Neural crest cell (in vitro differentiated cells): Measurements from ENCODE around the gene TCF19. TPM values are rescaled to one million over a fixed set of nuclear protein-coding genes. Genes with fewer than 3 reads are reported as not detected.
"Not testable (repeated sequence)": the region's sequence is repeated elsewhere in the genome, so short reads cannot be mapped to it uniquely, and the experiment has no call there.

Experiments
- DNase-seq: peaks from one replicate; pipeline ENCODE4 v3.0.0; 2021; ENCODE audit warnings: low read depth, mixed read lengths, low spot score
- H3K27ac Mint-ChIP-seq: one replicate; pipeline ENCODE4 v1.8.0; 2021; ENCODE audit warnings: mild to moderate bottlenecking, mixed read lengths; ENCODE audit not compliant: unreplicated experiment
- H3K27me3 Mint-ChIP-seq: 2 replicates; pipeline ENCODE4 v1.8.0; 2021; ENCODE audit warnings: low read depth, mild to moderate bottlenecking, mixed read lengths
- H3K36me3 Mint-ChIP-seq: 2 replicates; pipeline ENCODE4 v1.8.0; 2021; ENCODE audit warnings: low read depth, mild to moderate bottlenecking, mixed read lengths
- H3K4me1 Mint-ChIP-seq: 2 replicates; pipeline ENCODE4 v1.8.0; 2021; ENCODE audit warnings: mixed read lengths
- H3K4me3 Mint-ChIP-seq: one replicate; pipeline ENCODE4 v1.8.0; 2021; ENCODE audit warnings: mild to moderate bottlenecking, mixed read lengths
- H3K9me3 Mint-ChIP-seq: 2 replicates; pipeline ENCODE4 v1.8.0; 2021; ENCODE audit warnings: mixed read lengths
- total RNA-seq: library from RNA; stranded (reverse); gene quantifications from 2 replicates; pipeline ENCODE4 v1.2.1, GENCODE V29; 2021
- TF ChIP-seq, protein P1 (sequence below): fragments of 200-600 bp; sonication (generic); conservative IDR thresholded peaks from 2 replicates; pipeline ENCODE4 v1.5.0; 2021; ENCODE audit warnings: antibody characterized with exemption, mild to moderate bottlenecking

TCF19 gene
- total RNA-seq, 1 donor from 2014 or later: 21.7 TPM

DNA sequence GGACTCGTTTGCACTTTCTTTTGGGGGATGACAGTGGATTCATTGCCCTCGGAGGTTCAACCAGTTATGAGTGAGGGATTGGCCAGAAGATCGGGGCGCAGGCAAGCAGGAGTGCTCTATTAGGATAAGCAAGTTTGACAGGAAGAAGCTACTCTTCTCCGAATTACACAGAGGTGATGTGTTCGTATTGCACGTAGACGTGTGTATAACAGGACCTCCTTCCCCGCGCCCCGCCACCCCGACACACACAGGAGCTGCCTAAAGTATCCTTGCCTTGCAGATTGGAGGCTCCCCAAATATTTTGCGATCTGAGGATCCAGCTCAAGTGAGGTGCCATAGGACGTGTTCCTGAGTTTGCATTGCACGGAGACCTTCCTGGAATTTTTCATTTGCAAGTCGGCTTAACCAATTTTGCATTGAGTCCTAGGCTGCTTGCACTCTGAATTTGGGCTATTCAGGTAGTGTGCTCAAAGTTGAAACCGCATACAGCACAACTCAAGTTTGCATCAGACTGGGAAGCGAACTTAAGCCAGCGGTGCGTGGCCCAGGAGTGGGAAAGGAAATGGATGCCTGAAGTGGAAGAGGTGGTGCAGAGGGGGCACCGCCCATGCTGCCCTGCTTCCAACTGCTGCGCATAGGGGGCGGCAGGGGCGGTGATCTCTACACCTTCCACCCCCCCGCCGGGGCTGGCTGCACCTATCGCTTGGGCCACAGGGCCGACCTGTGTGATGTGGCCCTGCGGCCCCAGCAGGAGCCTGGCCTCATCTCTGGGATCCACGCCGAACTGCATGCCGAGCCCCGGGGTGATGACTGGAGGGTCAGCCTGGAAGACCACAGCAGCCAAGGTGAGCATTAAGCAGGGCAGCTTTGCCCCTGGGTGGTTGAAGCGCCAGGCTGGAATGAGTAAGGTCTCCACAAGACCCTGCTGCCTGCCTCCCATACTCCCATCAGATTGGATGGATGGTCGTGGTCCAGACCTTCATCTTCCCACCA, 770 bp downstream of the TCF19 start:
- TF ChIP-seq, protein P1, sequence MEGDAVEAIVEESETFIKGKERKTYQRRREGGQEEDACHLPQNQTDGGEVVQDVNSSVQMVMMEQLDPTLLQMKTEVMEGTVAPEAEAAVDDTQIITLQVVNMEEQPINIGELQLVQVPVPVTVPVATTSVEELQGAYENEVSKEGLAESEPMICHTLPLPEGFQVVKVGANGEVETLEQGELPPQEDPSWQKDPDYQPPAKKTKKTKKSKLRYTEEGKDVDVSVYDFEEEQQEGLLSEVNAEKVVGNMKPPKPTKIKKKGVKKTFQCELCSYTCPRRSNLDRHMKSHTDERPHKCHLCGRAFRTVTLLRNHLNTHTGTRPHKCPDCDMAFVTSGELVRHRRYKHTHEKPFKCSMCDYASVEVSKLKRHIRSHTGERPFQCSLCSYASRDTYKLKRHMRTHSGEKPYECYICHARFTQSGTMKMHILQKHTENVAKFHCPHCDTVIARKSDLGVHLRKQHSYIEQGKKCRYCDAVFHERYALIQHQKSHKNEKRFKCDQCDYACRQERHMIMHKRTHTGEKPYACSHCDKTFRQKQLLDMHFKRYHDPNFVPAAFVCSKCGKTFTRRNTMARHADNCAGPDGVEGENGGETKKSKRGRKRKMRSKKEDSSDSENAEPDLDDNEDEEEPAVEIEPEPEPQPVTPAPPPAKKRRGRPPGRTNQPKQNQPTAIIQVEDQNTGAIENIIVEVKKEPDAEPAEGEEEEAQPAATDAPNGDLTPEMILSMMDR: no peak
- H3K4me3 Mint-ChIP-seq: peak overlapping the region; percentile 92
- no peaks in the 10 kb centered on the region for H3K27me3 Mint-ChIP-seq
- no peak for DNase-seq
- H3K9me3 Mint-ChIP-seq: no peaks in the 10 kb centered on the region
- peak overlapping the region; percentile 29 for H3K27ac Mint-ChIP-seq
- peaks cover 34% of the 10 kb centered on the region for H3K4me1 Mint-ChIP-seq
- H3K36me3 Mint-ChIP-seq: peaks cover 3% of the 10 kb centered on the region

DNA sequence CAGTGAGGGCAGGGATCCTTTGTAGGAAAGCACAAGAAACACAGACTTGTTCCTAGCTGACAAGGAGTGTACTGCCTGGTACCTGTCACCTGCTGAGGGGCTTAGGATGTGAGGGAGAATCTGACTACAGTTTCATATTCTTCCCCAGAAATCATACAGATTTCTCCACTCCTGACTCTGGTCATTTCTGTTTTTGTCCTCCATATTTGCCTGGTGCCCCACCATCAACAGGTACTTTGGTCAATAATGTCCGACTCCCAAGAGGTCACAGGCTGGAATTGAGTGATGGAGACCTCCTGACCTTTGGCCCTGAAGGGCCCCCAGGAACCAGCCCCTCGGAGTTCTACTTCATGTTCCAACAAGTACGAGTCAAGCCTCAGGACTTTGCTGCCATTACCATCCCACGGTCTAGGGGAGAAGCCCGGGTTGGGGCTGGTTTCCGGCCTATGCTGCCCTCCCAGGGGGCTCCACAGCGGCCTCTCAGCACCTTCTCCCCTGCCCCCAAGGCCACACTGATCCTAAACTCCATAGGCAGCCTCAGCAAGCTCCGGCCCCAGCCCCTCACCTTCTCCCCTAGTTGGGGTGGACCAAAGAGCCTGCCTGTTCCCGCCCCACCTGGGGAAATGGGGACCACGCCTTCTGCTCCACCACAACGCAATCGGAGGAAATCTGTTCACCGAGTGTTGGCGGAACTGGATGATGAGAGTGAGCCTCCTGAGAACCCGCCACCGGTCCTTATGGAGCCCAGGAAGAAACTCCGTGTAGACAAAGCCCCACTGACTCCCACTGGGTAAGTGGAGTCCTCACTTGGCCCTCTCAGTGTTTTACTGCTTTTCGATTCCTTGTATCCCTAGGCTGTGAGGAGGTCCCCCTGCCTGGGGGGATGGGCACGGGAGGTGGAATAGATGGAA, 3.1 kb downstream of the TCF19 start:
- Mint-ChIP-seq H3K36me3 (peaks cover 3% of the 10 kb centered on the region), H3K27me3 (no peaks in the 10 kb centered on the region), H3K9me3 (no peaks in the 10 kb centered on the region), H3K4me1 (peaks cover 34% of the 10 kb centered on the region), H3K27ac (no peak overlapping the region), H3K4me3 (peak overlapping the region; percentile 40)
- no peak for DNase-seq
- TF ChIP-seq, protein P1: no peak

- DNase-seq: no peak
Observed at GRCh38 chr6:31162463-31163165, 4.2 kb downstream of the TCF19 start.

DNA sequence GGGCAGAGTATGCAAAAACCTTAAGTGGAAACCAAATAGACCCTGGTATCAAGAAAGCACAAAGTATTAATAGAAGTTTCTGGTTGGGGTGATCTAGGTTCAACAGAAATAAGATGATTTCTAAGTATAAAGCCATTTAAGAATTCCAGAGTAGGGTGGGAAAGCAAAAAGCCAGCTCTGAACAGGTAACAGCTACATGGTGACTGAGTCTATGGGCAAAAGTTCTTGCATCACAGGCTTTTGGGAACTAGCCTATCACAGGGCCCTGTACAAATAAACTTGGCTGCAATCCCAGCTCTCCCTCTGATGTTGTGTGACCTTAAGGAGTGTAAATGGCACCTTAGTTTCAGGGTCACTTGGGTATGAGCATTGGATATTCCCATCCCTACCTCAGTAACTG, 5.5 kb downstream of the TCF19 start:
- Mint-ChIP-seq H3K4me1 (peaks cover 22% of the 10 kb centered on the region), H3K27me3 (no peaks in the 10 kb centered on the region), H3K4me3 (no peak overlapping the region), H3K36me3 (peaks cover 3% of the 10 kb centered on the region), H3K27ac (no peak overlapping the region), H3K9me3 (no peaks in the 10 kb centered on the region)
- TF ChIP-seq, protein P1: no peak
- DNase-seq: no peak

More at GRCh38 chr6:31162463-31163165, 4.2 kb downstream of the TCF19 start:
- Mint-ChIP-seq H3K4me3 (no peak overlapping the region), H3K4me1 (peaks cover 27% of the 10 kb centered on the region), H3K36me3 (peaks cover 3% of the 10 kb centered on the region), H3K27ac (no peak overlapping the region), H3K27me3 (no peaks in the 10 kb centered on the region), H3K9me3 (no peaks in the 10 kb centered on the region)
- TF ChIP-seq, protein P1: no peak

- not testable (repeated sequence) for H3K27ac Mint-ChIP-seq, H3K36me3 Mint-ChIP-seq, H3K9me3 Mint-ChIP-seq, DNase-seq, H3K4me3 Mint-ChIP-seq, H3K27me3 Mint-ChIP-seq
- peaks cover 22% of the 10 kb centered on the region for H3K4me1 Mint-ChIP-seq
Observed at GRCh38 chr6:31164475-31165063, 6.2 kb downstream of the TCF19 start.

- not testable (repeated sequence) for H3K4me3 Mint-ChIP-seq
Observed at GRCh38 chr6:31165064-31165832, 6.9 kb downstream of the TCF19 start.

More at GRCh38 chr6:31165064-31165832, 6.9 kb downstream of the TCF19 start:
- not testable (repeated sequence) for H3K36me3 Mint-ChIP-seq, H3K9me3 Mint-ChIP-seq, H3K27me3 Mint-ChIP-seq, H3K27ac Mint-ChIP-seq, DNase-seq
- peaks cover 16% of the 10 kb centered on the region for H3K4me1 Mint-ChIP-seq
